ENCODE measurements around the gene MED17.
"Not testable (repeated sequence)": the region's sequence is repeated elsewhere in the genome, so short reads cannot be mapped to it uniquely, and the experiment has no call there.

Gene MED17

DNA sequence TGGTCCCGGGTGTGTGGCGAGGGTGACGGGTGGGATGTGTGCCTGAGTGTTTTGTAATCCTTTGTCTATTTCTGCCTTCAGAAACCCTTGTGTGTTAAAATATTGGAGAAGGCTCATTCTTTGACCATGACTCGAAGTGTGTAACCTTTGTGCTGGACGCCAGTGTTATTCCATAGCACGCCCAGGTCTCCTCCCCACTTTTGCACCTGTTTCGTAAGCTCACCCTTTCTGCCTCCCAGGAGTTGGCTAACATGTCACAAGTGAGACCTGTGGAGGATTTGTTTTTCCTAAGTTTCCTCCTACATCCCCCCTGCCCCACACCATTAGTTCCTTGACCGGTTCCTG lies 42.2 kb upstream of the MED17 start:
- H3K27me3 ChIP-seq (replicated peaks; ENCODE audit: control insufficient read depth, insufficient read depth, low read length, poor library complexity, severe bottlenecking): no peaks in the 10 kb centered on the region
- DNase-seq: no peak
- H3K4me3 ChIP-seq (ENCODE audit: insufficient read depth, low read depth, low read length, poor library complexity, severe bottlenecking): peak overlapping the region; percentile 91
- H3K9me3 ChIP-seq (ENCODE audit: control insufficient read depth, low read length): no peaks in the 10 kb centered on the region
- peaks cover 31% of the 10 kb centered on the region for H3K4me1 ChIP-seq (ENCODE audit: control insufficient read depth, insufficient read depth, low read length, poor library complexity, severe bottlenecking)
- H3K36me3 ChIP-seq (ENCODE audit: control insufficient read depth, insufficient read depth, low read length): peaks cover 13% of the 10 kb centered on the region
- peak overlapping the region; percentile 97 for H3K27ac ChIP-seq (ENCODE audit: insufficient read depth, low read length, poor library complexity, severe bottlenecking)

DNA sequence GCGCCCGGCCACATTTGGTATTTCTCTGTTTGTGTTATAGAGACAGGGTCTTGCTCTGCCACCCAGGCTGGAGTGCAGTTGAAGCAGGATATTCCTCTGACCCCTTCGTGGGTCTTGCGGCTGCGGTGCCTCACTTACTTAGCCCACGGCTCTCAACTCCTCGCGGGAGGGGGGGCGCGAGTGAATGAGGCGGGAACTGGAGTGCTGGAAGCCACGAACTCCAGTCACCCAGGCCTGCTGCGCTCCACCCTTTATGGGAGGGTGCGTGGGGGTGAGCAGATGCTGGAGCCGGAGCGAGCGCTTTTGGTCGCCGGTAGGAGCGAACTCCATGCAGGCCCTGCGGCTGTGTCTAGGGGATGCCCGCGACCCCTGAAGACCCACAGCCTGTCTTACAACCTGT lies 40.8 kb upstream of the MED17 start:
- Histone ChIP-seq H3K9me3 (ENCODE audit: control insufficient read depth, low read length) (no peaks in the 10 kb centered on the region), H3K4me1 (ENCODE audit: control insufficient read depth, insufficient read depth, low read length, poor library complexity, severe bottlenecking) (peaks cover 18% of the 10 kb centered on the region), H3K27me3 (replicated peaks; ENCODE audit: control insufficient read depth, insufficient read depth, low read length, poor library complexity, severe bottlenecking) (no peaks in the 10 kb centered on the region), H3K36me3 (ENCODE audit: control insufficient read depth, insufficient read depth, low read length) (no peaks in the 10 kb centered on the region), H3K4me3 (ENCODE audit: insufficient read depth, low read depth, low read length, poor library complexity, severe bottlenecking) (no peak overlapping the region), H3K27ac (ENCODE audit: insufficient read depth, low read length, poor library complexity, severe bottlenecking) (no peak overlapping the region)
- no peak for DNase-seq

DNA sequence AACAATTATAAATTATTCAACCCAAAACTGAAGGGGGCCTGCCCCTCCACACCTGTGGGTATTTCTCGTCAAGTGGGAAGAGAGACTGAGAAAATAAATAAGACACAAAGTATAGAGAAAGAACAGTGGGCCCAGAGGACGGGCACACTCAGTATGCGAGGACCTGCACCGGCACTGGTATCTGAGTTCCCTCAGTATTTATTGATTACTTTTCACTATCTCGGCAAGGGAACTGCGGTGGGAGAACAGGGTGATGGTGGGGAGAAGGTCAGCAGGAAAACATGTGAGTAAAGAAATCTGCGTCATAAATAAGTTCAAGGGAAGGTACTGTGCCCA lies 39.4 kb upstream of the MED17 start:
- no peaks in the 10 kb centered on the region for H3K9me3 ChIP-seq (ENCODE audit: control insufficient read depth, low read length)
- no peaks in the 10 kb centered on the region for H3K36me3 ChIP-seq (ENCODE audit: control insufficient read depth, insufficient read depth, low read length)
- DNase-seq: no peak
- peaks cover 4% of the 10 kb centered on the region for H3K4me1 ChIP-seq (ENCODE audit: control insufficient read depth, insufficient read depth, low read length, poor library complexity, severe bottlenecking)
- H3K27me3 ChIP-seq (replicated peaks; ENCODE audit: control insufficient read depth, insufficient read depth, low read length, poor library complexity, severe bottlenecking): no peaks in the 10 kb centered on the region
- H3K4me3 ChIP-seq (ENCODE audit: insufficient read depth, low read depth, low read length, poor library complexity, severe bottlenecking): no peak overlapping the region
- H3K27ac ChIP-seq (ENCODE audit: insufficient read depth, low read length, poor library complexity, severe bottlenecking): no peak overlapping the region

DNA sequence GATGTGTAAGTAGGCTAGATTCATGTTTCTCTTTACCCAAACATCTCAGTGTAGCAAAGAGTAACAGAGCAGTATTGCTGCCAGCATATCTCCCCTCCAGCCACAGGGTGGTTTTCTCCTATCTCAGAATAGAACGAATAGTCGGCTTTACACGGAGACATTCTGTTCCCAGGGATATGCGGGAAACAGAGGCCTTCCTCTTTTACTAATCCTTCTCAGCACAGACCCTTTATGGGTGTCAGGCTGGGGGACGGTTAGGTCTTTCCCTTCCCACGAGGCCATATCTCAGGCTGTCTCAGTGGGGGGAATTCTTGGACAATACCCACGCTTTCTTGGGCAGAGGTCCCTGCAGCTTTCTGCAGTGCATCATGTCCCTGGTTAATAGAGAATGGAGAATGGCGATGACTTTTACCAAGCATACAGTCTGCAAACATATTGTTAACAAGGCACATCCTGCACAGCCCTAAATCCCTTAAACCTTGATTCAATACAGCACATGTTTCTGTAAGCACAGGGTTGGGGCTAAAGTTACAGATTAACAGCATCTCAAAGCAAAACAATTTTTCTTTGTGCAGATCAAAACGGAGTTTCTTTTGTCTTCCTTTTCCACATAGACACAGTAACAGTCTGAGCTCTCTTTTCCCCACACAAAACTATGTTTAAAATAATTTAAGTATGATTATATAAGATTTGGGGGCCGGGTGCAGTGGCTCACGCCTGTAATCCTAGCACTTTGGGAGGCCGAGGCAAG lies 38.9 kb upstream of the MED17 start:
- DNase-seq; H3K36me3 ChIP-seq (ENCODE audit: control insufficient read depth, insufficient read depth, low read length); H3K27ac ChIP-seq (ENCODE audit: insufficient read depth, low read length, poor library complexity, severe bottlenecking); H3K27me3 ChIP-seq (replicated peaks; ENCODE audit: control insufficient read depth, insufficient read depth, low read length, poor library complexity, severe bottlenecking); H3K4me3 ChIP-seq (ENCODE audit: insufficient read depth, low read depth, low read length, poor library complexity, severe bottlenecking); H3K9me3 ChIP-seq (ENCODE audit: control insufficient read depth, low read length); H3K4me1 ChIP-seq (ENCODE audit: control insufficient read depth, insufficient read depth, low read length, poor library complexity, severe bottlenecking): not testable (repeated sequence)

DNA sequence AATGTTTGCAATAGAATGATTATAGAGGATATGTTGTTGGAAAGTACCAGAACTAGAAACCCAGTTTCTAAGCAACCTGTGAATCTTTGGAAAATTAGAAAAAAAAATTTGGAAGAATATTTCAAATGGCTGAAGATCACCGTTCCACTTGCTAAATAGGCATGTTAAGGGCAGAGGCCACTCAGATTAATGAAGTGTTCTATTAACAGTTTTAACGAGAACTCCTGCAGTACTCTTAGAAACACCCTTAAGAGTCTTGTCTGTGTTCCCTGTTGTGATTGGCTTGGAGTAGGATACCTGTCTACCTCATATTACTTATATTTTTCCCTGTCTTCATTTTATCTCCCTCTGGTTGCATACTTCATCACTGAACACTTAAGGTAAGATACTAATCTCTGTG lies 38.0 kb upstream of the MED17 start:
- H3K4me1 ChIP-seq (ENCODE audit: control insufficient read depth, insufficient read depth, low read length, poor library complexity, severe bottlenecking): no peaks in the 10 kb centered on the region
- H3K27ac ChIP-seq (ENCODE audit: insufficient read depth, low read length, poor library complexity, severe bottlenecking): no peak overlapping the region
- no peak for DNase-seq
- H3K9me3 ChIP-seq (ENCODE audit: control insufficient read depth, low read length): no peaks in the 10 kb centered on the region
- no peaks in the 10 kb centered on the region for H3K36me3 ChIP-seq (ENCODE audit: control insufficient read depth, insufficient read depth, low read length)
- no peak overlapping the region for H3K4me3 ChIP-seq (ENCODE audit: insufficient read depth, low read depth, low read length, poor library complexity, severe bottlenecking)
- no peaks in the 10 kb centered on the region for H3K27me3 ChIP-seq (replicated peaks; ENCODE audit: control insufficient read depth, insufficient read depth, low read length, poor library complexity, severe bottlenecking)

DNA sequence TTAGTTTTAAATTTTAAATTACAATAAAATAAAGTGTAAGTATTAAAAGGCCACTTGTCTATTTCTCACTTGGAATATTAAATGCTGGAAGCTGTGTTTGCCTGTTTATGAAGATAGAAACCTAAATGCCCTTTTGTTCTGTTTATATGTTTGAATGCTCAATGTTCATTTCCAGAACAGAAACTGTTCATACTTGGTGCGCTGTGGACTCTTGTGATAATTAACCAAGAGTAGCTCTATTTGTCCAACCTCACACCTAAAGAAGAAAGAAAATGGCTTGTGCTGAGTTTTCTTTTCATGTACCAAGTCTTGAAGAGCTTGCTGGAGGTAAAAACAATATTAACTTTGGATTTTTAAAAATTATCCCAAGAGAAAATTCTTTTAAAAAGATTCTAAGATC lies 37.0 kb upstream of the MED17 start:
- Histone ChIP-seq H3K4me3 (ENCODE audit: insufficient read depth, low read depth, low read length, poor library complexity, severe bottlenecking) (no peak overlapping the region), H3K27me3 (replicated peaks; ENCODE audit: control insufficient read depth, insufficient read depth, low read length, poor library complexity, severe bottlenecking) (no peaks in the 10 kb centered on the region), H3K36me3 (ENCODE audit: control insufficient read depth, insufficient read depth, low read length) (no peaks in the 10 kb centered on the region), H3K4me1 (ENCODE audit: control insufficient read depth, insufficient read depth, low read length, poor library complexity, severe bottlenecking) (no peaks in the 10 kb centered on the region), H3K27ac (ENCODE audit: insufficient read depth, low read length, poor library complexity, severe bottlenecking) (no peak overlapping the region), H3K9me3 (ENCODE audit: control insufficient read depth, low read length) (no peaks in the 10 kb centered on the region)
- DNase-seq: no peak

DNA sequence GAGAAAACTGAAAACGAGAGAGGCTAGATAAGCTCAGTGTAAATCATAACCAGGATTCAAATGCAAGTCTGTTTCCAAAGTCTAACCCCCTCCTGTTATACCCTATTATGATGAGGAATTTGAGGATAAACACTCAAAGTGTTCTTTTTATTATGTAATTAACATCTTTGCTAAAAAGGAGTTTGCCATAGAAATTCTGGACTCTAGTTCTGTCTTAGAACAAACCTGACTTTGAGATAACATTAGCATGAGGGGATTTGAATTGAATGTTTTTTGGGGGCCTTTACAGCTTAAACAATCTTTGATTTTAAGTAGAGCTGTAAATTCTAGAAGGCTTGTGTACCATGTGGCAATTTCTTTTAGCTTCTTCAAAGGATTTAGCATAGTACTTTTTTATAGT lies 33.1 kb upstream of the MED17 start:
- no peak overlapping the region for H3K4me3 ChIP-seq (ENCODE audit: insufficient read depth, low read depth, low read length, poor library complexity, severe bottlenecking)
- H3K9me3 ChIP-seq (ENCODE audit: control insufficient read depth, low read length): no peaks in the 10 kb centered on the region
- DNase-seq: no peak
- no peak overlapping the region for H3K27ac ChIP-seq (ENCODE audit: insufficient read depth, low read length, poor library complexity, severe bottlenecking)
- H3K27me3 ChIP-seq (replicated peaks; ENCODE audit: control insufficient read depth, insufficient read depth, low read length, poor library complexity, severe bottlenecking): no peaks in the 10 kb centered on the region
- no peaks in the 10 kb centered on the region for H3K4me1 ChIP-seq (ENCODE audit: control insufficient read depth, insufficient read depth, low read length, poor library complexity, severe bottlenecking)
- H3K36me3 ChIP-seq (ENCODE audit: control insufficient read depth, insufficient read depth, low read length): peaks cover 8% of the 10 kb centered on the region

DNA sequence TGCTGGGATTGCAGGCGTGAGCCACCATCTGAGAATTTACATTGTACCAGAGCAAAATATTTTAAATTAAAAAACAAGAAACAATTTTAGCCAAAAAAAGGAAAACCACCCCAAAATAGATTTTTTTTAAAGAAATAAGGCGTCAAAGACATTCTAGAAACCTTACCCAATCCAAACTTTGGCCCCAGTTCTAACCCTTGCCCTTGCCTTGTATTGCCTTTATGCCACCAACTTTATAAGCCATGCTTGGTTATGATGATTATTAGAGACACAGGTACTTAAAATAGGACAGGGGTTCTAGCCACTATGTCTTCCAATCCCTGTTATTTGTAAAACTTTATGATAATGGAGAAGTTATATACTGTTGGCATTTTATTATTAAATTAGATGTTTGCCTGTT lies 30.8 kb upstream of the MED17 start:
- peaks cover 18% of the 10 kb centered on the region for H3K36me3 ChIP-seq (ENCODE audit: control insufficient read depth, insufficient read depth, low read length)

DNA sequence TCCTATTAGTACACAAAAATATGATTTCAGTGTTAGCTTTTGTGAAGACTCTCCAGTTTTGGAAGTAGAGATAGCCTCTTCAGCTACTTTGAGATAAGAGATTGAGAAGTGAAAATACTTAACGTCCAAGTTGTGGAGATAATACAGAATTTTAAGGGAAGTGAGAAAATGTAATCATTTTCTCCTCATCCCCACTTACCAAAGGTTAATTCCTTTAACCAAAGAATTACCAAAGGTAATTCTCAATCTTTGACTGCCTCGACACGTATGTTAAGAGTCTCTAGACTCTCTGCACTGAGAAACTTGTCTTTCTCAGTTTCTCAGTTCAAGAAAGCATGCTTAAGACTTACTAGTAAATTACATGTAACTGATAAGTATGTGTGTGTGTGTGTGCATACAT lies 27.3 kb upstream of the MED17 start:
- peaks cover 40% of the 10 kb centered on the region for H3K36me3 ChIP-seq (ENCODE audit: control insufficient read depth, insufficient read depth, low read length)
- no peak overlapping the region for H3K27ac ChIP-seq (ENCODE audit: insufficient read depth, low read length, poor library complexity, severe bottlenecking)
- H3K27me3 ChIP-seq (replicated peaks; ENCODE audit: control insufficient read depth, insufficient read depth, low read length, poor library complexity, severe bottlenecking): no peaks in the 10 kb centered on the region

More for the DNA sequence above, 30.8 kb upstream of the MED17 start:
- Histone ChIP-seq H3K27ac (ENCODE audit: insufficient read depth, low read length, poor library complexity, severe bottlenecking) (no peak overlapping the region), H3K4me3 (ENCODE audit: insufficient read depth, low read depth, low read length, poor library complexity, severe bottlenecking) (no peak overlapping the region), H3K27me3 (replicated peaks; ENCODE audit: control insufficient read depth, insufficient read depth, low read length, poor library complexity, severe bottlenecking) (no peaks in the 10 kb centered on the region), H3K9me3 (ENCODE audit: control insufficient read depth, low read length) (no peaks in the 10 kb centered on the region), H3K4me1 (ENCODE audit: control insufficient read depth, insufficient read depth, low read length, poor library complexity, severe bottlenecking) (no peaks in the 10 kb centered on the region)
- no peak for DNase-seq

DNA sequence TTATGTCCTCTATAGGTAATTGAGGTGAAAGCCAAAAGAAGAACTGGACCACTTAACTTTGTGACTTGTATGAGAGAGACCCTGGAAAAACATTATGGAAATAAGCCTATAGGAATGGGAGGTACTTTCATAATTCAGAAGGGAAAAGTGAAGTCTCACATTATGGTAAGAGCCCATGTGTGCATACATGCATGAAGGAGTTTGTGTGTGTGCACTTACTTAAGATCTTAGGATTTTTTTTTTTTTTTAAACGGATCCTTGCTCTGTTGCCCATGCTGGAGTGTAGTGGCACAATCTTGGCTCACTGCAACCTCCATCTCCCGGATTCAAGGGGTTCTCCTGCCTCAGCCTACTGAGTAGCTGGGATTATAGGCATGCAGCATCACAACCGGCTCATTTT lies 26.8 kb upstream of the MED17 start:
- Histone ChIP-seq H3K4me1 (ENCODE audit: control insufficient read depth, insufficient read depth, low read length, poor library complexity, severe bottlenecking) (no peaks in the 10 kb centered on the region), H3K9me3 (ENCODE audit: control insufficient read depth, low read length) (no peaks in the 10 kb centered on the region), H3K27me3 (replicated peaks; ENCODE audit: control insufficient read depth, insufficient read depth, low read length, poor library complexity, severe bottlenecking) (no peaks in the 10 kb centered on the region), H3K4me3 (ENCODE audit: insufficient read depth, low read depth, low read length, poor library complexity, severe bottlenecking) (no peak overlapping the region), H3K27ac (ENCODE audit: insufficient read depth, low read length, poor library complexity, severe bottlenecking) (no peak overlapping the region), H3K36me3 (ENCODE audit: control insufficient read depth, insufficient read depth, low read length) (peaks cover 40% of the 10 kb centered on the region)
- DNase-seq: no peak

More for the DNA sequence above, 27.3 kb upstream of the MED17 start:
- Histone ChIP-seq H3K4me1 (ENCODE audit: control insufficient read depth, insufficient read depth, low read length, poor library complexity, severe bottlenecking) (no peaks in the 10 kb centered on the region), H3K4me3 (ENCODE audit: insufficient read depth, low read depth, low read length, poor library complexity, severe bottlenecking) (no peak overlapping the region), H3K9me3 (ENCODE audit: control insufficient read depth, low read length) (no peaks in the 10 kb centered on the region)
- no peak for DNase-seq

Data from effector memory CD4-positive, alpha-beta T cell (primary cell).